UCSD-AML1 (cell line): ENCODE data around the gene ENOX1.

Experiments
- DNase-seq: peaks from one replicate; lab custom pipeline; 2025; ENCODE audit not compliant: unreplicated experiment; lab: John Stamatoyannopoulos, UW

ENOX1 gene

GRCh38 chr13:43551897-43552456 is 234.8 kb downstream of the ENOX1 start:
- DNase-seq, result no peak

- no peak for DNase-seq
These were observed 240.0 kb downstream of the ENOX1 start for GRCh38 chr13:43546816-43547215.

- no peak for DNase-seq
These were observed 240.5 kb downstream of the ENOX1 start for GRCh38 chr13:43546251-43546650.

- DNase-seq, result no peak
These were observed 241.4 kb downstream of the ENOX1 start for GRCh38 chr13:43545317-43545874.

GRCh38 chr13:43544631-43545030 is 242.1 kb downstream of the ENOX1 start:
- DNase-seq, result no peak

- DNase-seq, result no peak
These were observed 242.8 kb downstream of the ENOX1 start for GRCh38 chr13:43544011-43544410.

GRCh38 chr13:43543331-43543730 is 243.4 kb downstream of the ENOX1 start:
- DNase-seq, result no peak

- no peak for DNase-seq
These were observed 249.6 kb downstream of the ENOX1 start for GRCh38 chr13:43537124-43537523.

GRCh38 chr13:43529796-43530195 is 257.0 kb downstream of the ENOX1 start:
- no peak for DNase-seq

GRCh38 chr13:43528992-43529391 is 257.8 kb downstream of the ENOX1 start:
- no peak for DNase-seq

GRCh38 chr13:43522788-43523187 is 264.0 kb downstream of the ENOX1 start:
- no peak for DNase-seq

GRCh38 chr13:43520351-43520750 is 266.4 kb downstream of the ENOX1 start:
- DNase-seq, result no peak

GRCh38 chr13:43518833-43519232 is 267.9 kb downstream of the ENOX1 start:
- no peak for DNase-seq

- no peak for DNase-seq
These were observed 270.4 kb downstream of the ENOX1 start for GRCh38 chr13:43516401-43516833.

- DNase-seq, result no peak
These were observed 271.2 kb downstream of the ENOX1 start for GRCh38 chr13:43515531-43515930.

- DNase-seq, result no peak
These were observed 272.5 kb downstream of the ENOX1 start for GRCh38 chr13:43514311-43514710.

- DNase-seq, result no peak
These were observed 274.6 kb downstream of the ENOX1 start for GRCh38 chr13:43512221-43512620.

- DNase-seq, result no peak
These were observed 275.5 kb downstream of the ENOX1 start for GRCh38 chr13:43510956-43511901.

GRCh38 chr13:43495732-43496131 is 291.0 kb downstream of the ENOX1 start:
- DNase-seq, result no peak

GRCh38 chr13:43494206-43494605 is 292.6 kb downstream of the ENOX1 start:
- DNase-seq, result no peak

GRCh38 chr13:43493496-43494000 is 293.2 kb downstream of the ENOX1 start:
- no peak for DNase-seq

- DNase-seq, result no peak
These were observed 294.0 kb downstream of the ENOX1 start for GRCh38 chr13:43492745-43493144.
